CD14-positive monocyte (primary cell): ENCODE data around the gene TGFB3. TPM values are rescaled to one million over a fixed set of nuclear protein-coding genes. Genes with fewer than 3 reads are reported as not detected.

Experiments used
- DNase-seq, 3 donors: peaks; one replicate each; pipeline ENCODE4 v3.0.0-alpha.2; 2011 to 2022
- H2AFZ ChIP-seq: 2 replicates; pipeline ENCODE4 v1.6.0; 2012; ENCODE audit warnings: mild to moderate bottlenecking, low read depth, low read length, inconsistent platforms; ENCODE audit not compliant: insufficient read depth, poor library complexity, severe bottlenecking
- H3K27ac ChIP-seq, 2 donors: 1 replicate in 1 of 2; 2 replicates in 1 of 2; pipeline ENCODE4 v1.5.1; 2012 to 2013; ENCODE audit warnings: low read length in 2 of 2, control low read depth in 1 of 2, inconsistent platforms in 1 of 2, low read depth in 1 of 2, mild to moderate bottlenecking in 1 of 2
- H3K27me3 ChIP-seq, 2 donors: one replicate each; pipeline versions ENCODE4 v1.6.0 to v1.6.1; 2011 to 2013; ENCODE audit warnings: low read length in 2 of 2; ENCODE audit not compliant: control insufficient read depth in 2 of 2, insufficient read depth in 2 of 2
- H3K36me3 ChIP-seq, 2 donors: replicated peaks in 1 of 2; 1 replicate in 1 of 2; 2 replicates in 1 of 2; pipeline versions ENCODE4 v1.5.1 to v1.6.1; 2012 to 2013; ENCODE audit warnings: low read length in 2 of 2, control low read depth in 1 of 2, inconsistent platforms in 1 of 2, mild to moderate bottlenecking in 1 of 2; ENCODE audit not compliant: insufficient read depth in 2 of 2, control insufficient read depth in 1 of 2
- H3K4me1 ChIP-seq, 2 donors: 1 replicate in 1 of 2; 2 replicates in 1 of 2; pipeline versions ENCODE4 v1.5.1 to v1.6.1; 2012 to 2013; ENCODE audit warnings: low read length in 2 of 2, control low read depth in 1 of 2, inconsistent platforms in 1 of 2, mild to moderate bottlenecking in 1 of 2, moderate library complexity in 1 of 2; ENCODE audit not compliant: insufficient read depth in 2 of 2, control insufficient read depth in 1 of 2
- H3K4me2 ChIP-seq: replicated peaks from 2 replicates; pipeline ENCODE3; 2012; ENCODE audit warnings: low read length, moderate library complexity, mild to moderate bottlenecking; ENCODE audit not compliant: poor library complexity, severe bottlenecking; ENCODE audit errors: extremely low read depth
- H3K4me3 ChIP-seq, 3 experiments: fragments of 200-600 bp in 1 of 3; sonication (generic) in 1 of 3; replicated peaks in 1 of 3; 1 replicate in 2 of 3; 2 replicates in 1 of 3; pipeline ENCODE4 v1.5.1; 2011 to 2013; ENCODE audit warnings: low read length in 3 of 3, mild to moderate bottlenecking in 3 of 3, control low read depth in 2 of 3, low read depth in 2 of 3, inconsistent platforms in 1 of 3, moderate library complexity in 1 of 3
- H3K79me2 ChIP-seq: 2 replicates; pipeline ENCODE4 v1.6.0; 2012; ENCODE audit warnings: mild to moderate bottlenecking, control low read depth, inconsistent platforms, low read length, moderate library complexity; ENCODE audit not compliant: insufficient read depth
- H3K9ac ChIP-seq: 2 replicates; pipeline ENCODE4 v1.6.0; 2017; ENCODE audit warnings: low read length, mild to moderate bottlenecking; ENCODE audit not compliant: insufficient read depth, poor library complexity, severe bottlenecking
- H3K9me3 ChIP-seq, 2 donors: replicated peaks in 1 of 2; 1 replicate in 1 of 2; 2 replicates in 1 of 2; pipeline versions ENCODE4 v1.5.1 to v1.6.1; 2012 to 2013; ENCODE audit warnings: low read length in 2 of 2, control low read depth in 1 of 2; ENCODE audit not compliant: control insufficient read depth in 1 of 2, insufficient read depth in 1 of 2
- H4K20me1 ChIP-seq: 2 replicates; pipeline ENCODE4 v1.6.0; 2012; ENCODE audit warnings: mild to moderate bottlenecking, low read length, control low read depth, moderate library complexity; ENCODE audit not compliant: insufficient read depth
- H3K27ac Mint-ChIP-seq, 7 donors: one replicate each; pipeline ENCODE4 v1.8.0; 2020; ENCODE audit warnings: mild to moderate bottlenecking in 7 of 7, mixed read lengths in 7 of 7, moderate library complexity in 6 of 7, inconsistent platforms in 2 of 7
- H3K27me3 Mint-ChIP-seq, 3 donors: one replicate each; pipeline ENCODE4 v1.8.0; 2021 to 2022; ENCODE audit warnings: low read depth in 3 of 3, mild to moderate bottlenecking in 3 of 3, mixed read lengths in 3 of 3, moderate library complexity in 3 of 3, inconsistent platforms in 1 of 3
- H3K36me3 Mint-ChIP-seq, 2 donors: one replicate each; pipeline ENCODE4 v1.8.0; 2020; ENCODE audit warnings: mixed read lengths in 2 of 2, inconsistent platforms in 1 of 2, mild to moderate bottlenecking in 1 of 2
- H3K4me1 Mint-ChIP-seq: one replicate; pipeline ENCODE4 v1.8.0; 2020; ENCODE audit warnings: mild to moderate bottlenecking, mixed read lengths
- H3K4me3 Mint-ChIP-seq, 2 donors: one replicate each; pipeline ENCODE4 v1.8.0; 2020; ENCODE audit warnings: mild to moderate bottlenecking in 2 of 2, mixed read lengths in 2 of 2, moderate library complexity in 1 of 2
- H3K9me3 Mint-ChIP-seq, 7 donors: one replicate each; pipeline ENCODE4 v1.8.0; 2020 to 2022; ENCODE audit warnings: mixed read lengths in 7 of 7, mild to moderate bottlenecking in 6 of 7, moderate library complexity in 6 of 7, inconsistent platforms in 2 of 7
- WGBS: methylation state at CpG from one replicate; pipeline ENCODE4 v1.1.5; 2013; ENCODE audit warnings: missing lambda C conversion rate; ENCODE audit not compliant: insufficient coverage; 5-methylcytosine and 5-hydroxymethylcytosine counted together
- intact Hi-C, 2 donors: fragments of 100-400 bp; cut with micrococcal nuclease; formaldehyde crosslinking; loops; one replicate each; pipeline versions ENCODE4 v1.15.0 to v1.15.1; 2023
- polyA plus RNA-seq, 3 donors: library from polyadenylated mRNA; depleted of rRNA in 1 of 3; unstranded in 2 of 3; stranded (reverse) in 1 of 3; fragments of 300-500 nt in 2 of 3; fragments of >200 nt in 1 of 3; fragmentation: Illumina TruSeq in 2 of 3; gene quantifications; 1 replicate in 2 of 3; 2 replicates in 1 of 3; pipeline ENCODE4 v1.2.3, GENCODE V29; 2012 to 2021
- TF ChIP-seq, protein P1 (sequence below): fragments of 200-600 bp; IDR thresholded peaks from one replicate; pipeline ENCODE4 v1.8.0; 2022; ENCODE audit warnings: antibody characterized with exemption, mild to moderate bottlenecking

Gene TGFB3
- polyA plus RNA-seq, 3 donors, result 0.07 to 1.8 TPM; not detected in 1

DNA sequence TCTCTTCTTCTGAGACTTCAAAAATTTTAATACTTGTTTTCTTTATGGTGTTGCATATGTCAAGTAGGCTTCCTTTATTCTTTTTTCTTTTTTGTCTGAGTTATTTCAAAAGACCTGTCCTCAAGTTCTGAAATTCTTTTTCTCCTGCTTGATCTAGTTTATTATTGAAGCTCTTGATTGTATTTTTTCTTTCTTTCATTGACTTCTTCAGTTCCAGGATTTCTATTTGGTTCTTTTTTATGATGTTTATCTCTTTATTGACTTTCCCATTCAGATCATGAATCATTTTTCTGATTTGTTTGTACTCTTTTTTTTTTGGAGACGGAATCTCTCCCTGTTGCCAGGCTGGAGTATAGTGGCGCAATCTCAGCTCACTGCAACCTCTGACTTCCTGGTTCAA is 37.9 kb upstream of the TGFB3 start:
- peaks cover 0 to 2% (median 0%) of the 10 kb centered on the region in 3 donors for H3K27me3 Mint-ChIP-seq
- Histone ChIP-seq H3K9ac (no peak overlapping the region), H2AFZ (no peak overlapping the region), H3K9me3 (peaks cover 8 to 12% of the 10 kb centered on the region in 2 donors), H3K4me1 (no peaks in the 10 kb centered on the region), H3K4me3 (no peak overlapping the region), H3K79me2 (no peaks in the 10 kb centered on the region), H3K4me2 (no peak overlapping the region), H4K20me1 (no peaks in the 10 kb centered on the region), H3K36me3 (no peaks in the 10 kb centered on the region), H3K27me3 (no peaks in the 10 kb centered on the region), H3K27ac (no peak overlapping the region)
- H3K9me3 Mint-ChIP-seq, result peaks cover 15 to 23% (median 17%) of the 10 kb centered on the region in 7 donors
- no peaks in the 10 kb centered on the region for H3K4me1 Mint-ChIP-seq
- TF ChIP-seq, protein P1, sequence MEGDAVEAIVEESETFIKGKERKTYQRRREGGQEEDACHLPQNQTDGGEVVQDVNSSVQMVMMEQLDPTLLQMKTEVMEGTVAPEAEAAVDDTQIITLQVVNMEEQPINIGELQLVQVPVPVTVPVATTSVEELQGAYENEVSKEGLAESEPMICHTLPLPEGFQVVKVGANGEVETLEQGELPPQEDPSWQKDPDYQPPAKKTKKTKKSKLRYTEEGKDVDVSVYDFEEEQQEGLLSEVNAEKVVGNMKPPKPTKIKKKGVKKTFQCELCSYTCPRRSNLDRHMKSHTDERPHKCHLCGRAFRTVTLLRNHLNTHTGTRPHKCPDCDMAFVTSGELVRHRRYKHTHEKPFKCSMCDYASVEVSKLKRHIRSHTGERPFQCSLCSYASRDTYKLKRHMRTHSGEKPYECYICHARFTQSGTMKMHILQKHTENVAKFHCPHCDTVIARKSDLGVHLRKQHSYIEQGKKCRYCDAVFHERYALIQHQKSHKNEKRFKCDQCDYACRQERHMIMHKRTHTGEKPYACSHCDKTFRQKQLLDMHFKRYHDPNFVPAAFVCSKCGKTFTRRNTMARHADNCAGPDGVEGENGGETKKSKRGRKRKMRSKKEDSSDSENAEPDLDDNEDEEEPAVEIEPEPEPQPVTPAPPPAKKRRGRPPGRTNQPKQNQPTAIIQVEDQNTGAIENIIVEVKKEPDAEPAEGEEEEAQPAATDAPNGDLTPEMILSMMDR, result no peak
- intact Hi-C loops, result no loop called here
- H3K4me3 Mint-ChIP-seq, result no peak overlapping the region
- H3K27ac Mint-ChIP-seq, result no peak overlapping the region
- DNase-seq, result no peak
- no CpG with 5 or more reads among the region's 2 CpGs for WGBS
- H3K36me3 Mint-ChIP-seq, result peaks cover 9 to 15% of the 10 kb centered on the region in 2 donors

DNA sequence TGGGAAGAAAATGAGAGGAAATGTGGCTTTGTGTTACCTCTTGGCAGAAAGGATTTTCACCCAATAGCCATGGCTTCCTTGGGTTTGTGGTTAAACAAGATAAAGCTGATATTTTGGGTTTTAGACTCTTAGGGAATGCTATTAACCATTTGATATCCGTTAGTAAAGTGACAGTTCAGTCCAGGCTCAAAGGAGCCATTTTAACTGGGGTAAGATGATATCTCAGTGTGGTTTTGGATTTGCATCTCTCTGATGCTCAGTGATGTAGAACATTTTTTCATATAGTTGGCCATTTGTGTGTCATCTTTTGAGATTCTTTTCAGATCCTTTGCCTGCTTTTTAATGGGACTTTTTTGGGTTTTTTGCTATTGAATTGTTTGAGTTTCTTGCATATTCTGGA is 33.9 kb upstream of the TGFB3 start:
- Histone ChIP-seq H3K9me3 (peaks cover 7 to 8% of the 10 kb centered on the region in 2 donors), H3K36me3 (no peaks in the 10 kb centered on the region), H3K27ac (no peak overlapping the region), H3K4me3 (no peak overlapping the region), H3K79me2 (no peaks in the 10 kb centered on the region), H3K4me2 (no peak overlapping the region), H3K4me1 (no peaks in the 10 kb centered on the region), H3K9ac (no peak overlapping the region), H3K27me3 (no peaks in the 10 kb centered on the region), H2AFZ (no peak overlapping the region), H4K20me1 (no peaks in the 10 kb centered on the region)
- no peak for DNase-seq
- Mint-ChIP-seq H3K9me3 (peaks cover 14 to 21% (median 16%) of the 10 kb centered on the region in 7 donors), H3K4me1 (no peaks in the 10 kb centered on the region), H3K36me3 (peaks cover 6 to 20% of the 10 kb centered on the region in 2 donors), H3K4me3 (no peak overlapping the region), H3K27ac (no peak overlapping the region), H3K27me3 (peaks cover 0 to 3% (median 0%) of the 10 kb centered on the region in 3 donors)
- TF ChIP-seq, protein P1, result no peak
- WGBS, result no CpG with 5 or more reads among the region's 1 CpG
- intact Hi-C loops, result no loop called here
